HL-60 (cell line): Measurements from ENCODE around the gene TFB1M.

ENCODE experiments used
- DNase-seq, 2 experiments: peaks; one replicate each; pipeline ENCODE4 v3.0.0-alpha.2; 2010 to 2020; ENCODE audit warnings: low read depth in 1 of 2, low spot score in 1 of 2
- H3K27ac ChIP-seq: fragments of 250-450 bp; sonication (Bioruptor Pico); replicated peaks from 2 replicates; pipeline ENCODE4 v1.5.1; 2020; ENCODE audit warnings: mild to moderate bottlenecking, moderate library complexity
- H3K27me3 ChIP-seq: fragments of 250-450 bp; sonication (Bioruptor Pico); 2 replicates; pipeline ENCODE4 v1.5.1; 2021; ENCODE audit warnings: mild to moderate bottlenecking, moderate library complexity; ENCODE audit not compliant: insufficient read depth, poor library complexity, severe bottlenecking
- H3K4me3 ChIP-seq: replicated peaks from 2 replicates; pipeline ENCODE4 v1.5.1; 2011; ENCODE audit warnings: mild to moderate bottlenecking, control low read depth, low read length; ENCODE audit not compliant: insufficient read depth
- GABPA ChIP-seq: IDR thresholded peaks from 2 replicates; pipeline ENCODE4 v1.6.1; 2012; ENCODE audit warnings: low read depth
- POLR2AphosphoS5 ChIP-seq: IDR thresholded peaks from 2 replicates; pipeline ENCODE4 v1.6.1; 2012; ENCODE audit warnings: low read depth
- SPI1 ChIP-seq: IDR thresholded peaks from 2 replicates; pipeline ENCODE4 v1.6.1; 2012; ENCODE audit warnings: low read depth, mild to moderate bottlenecking, borderline replicate concordance
- TF ChIP-seq, protein P1 (sequence below): IDR thresholded peaks from one replicate; pipeline ENCODE4 v1.5.1; 2011; ENCODE audit warnings: low read length, control low read depth, inconsistent platforms; ENCODE audit not compliant: insufficient read depth
- TF ChIP-seq, protein P2 (sequence below): IDR thresholded peaks from 2 replicates; pipeline ENCODE4 v1.6.1; 2012; ENCODE audit warnings: low read depth; ENCODE audit not compliant: insufficient replicate concordance

Gene TFB1M

DNA sequence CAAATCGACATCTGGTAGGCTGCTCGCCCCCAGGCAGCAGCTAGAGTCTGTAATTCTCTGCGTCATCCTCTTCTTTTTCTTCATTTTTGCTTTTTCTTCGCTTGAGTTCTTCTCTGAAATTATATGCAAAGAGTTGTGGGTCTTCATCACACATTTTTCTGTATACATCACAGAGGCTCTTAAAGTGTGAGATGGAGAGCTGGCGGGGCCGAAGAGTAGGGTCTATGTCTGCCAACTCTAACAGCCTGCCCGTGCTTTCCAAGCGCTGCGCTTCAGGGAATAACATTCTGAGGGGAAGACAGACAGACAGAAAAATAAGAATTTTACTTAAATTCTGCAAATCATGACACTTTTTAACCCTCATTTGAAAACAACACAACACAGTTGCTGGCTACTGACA lies 56.5 kb downstream of the TFB1M start:
- no peak for TF ChIP-seq POLR2AphosphoS5
- no peak for TF ChIP-seq SPI1
- TF ChIP-seq GABPA: no peak
- TF ChIP-seq, protein P1, sequence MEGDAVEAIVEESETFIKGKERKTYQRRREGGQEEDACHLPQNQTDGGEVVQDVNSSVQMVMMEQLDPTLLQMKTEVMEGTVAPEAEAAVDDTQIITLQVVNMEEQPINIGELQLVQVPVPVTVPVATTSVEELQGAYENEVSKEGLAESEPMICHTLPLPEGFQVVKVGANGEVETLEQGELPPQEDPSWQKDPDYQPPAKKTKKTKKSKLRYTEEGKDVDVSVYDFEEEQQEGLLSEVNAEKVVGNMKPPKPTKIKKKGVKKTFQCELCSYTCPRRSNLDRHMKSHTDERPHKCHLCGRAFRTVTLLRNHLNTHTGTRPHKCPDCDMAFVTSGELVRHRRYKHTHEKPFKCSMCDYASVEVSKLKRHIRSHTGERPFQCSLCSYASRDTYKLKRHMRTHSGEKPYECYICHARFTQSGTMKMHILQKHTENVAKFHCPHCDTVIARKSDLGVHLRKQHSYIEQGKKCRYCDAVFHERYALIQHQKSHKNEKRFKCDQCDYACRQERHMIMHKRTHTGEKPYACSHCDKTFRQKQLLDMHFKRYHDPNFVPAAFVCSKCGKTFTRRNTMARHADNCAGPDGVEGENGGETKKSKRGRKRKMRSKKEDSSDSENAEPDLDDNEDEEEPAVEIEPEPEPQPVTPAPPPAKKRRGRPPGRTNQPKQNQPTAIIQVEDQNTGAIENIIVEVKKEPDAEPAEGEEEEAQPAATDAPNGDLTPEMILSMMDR: no peak
- TF ChIP-seq, protein P2, sequence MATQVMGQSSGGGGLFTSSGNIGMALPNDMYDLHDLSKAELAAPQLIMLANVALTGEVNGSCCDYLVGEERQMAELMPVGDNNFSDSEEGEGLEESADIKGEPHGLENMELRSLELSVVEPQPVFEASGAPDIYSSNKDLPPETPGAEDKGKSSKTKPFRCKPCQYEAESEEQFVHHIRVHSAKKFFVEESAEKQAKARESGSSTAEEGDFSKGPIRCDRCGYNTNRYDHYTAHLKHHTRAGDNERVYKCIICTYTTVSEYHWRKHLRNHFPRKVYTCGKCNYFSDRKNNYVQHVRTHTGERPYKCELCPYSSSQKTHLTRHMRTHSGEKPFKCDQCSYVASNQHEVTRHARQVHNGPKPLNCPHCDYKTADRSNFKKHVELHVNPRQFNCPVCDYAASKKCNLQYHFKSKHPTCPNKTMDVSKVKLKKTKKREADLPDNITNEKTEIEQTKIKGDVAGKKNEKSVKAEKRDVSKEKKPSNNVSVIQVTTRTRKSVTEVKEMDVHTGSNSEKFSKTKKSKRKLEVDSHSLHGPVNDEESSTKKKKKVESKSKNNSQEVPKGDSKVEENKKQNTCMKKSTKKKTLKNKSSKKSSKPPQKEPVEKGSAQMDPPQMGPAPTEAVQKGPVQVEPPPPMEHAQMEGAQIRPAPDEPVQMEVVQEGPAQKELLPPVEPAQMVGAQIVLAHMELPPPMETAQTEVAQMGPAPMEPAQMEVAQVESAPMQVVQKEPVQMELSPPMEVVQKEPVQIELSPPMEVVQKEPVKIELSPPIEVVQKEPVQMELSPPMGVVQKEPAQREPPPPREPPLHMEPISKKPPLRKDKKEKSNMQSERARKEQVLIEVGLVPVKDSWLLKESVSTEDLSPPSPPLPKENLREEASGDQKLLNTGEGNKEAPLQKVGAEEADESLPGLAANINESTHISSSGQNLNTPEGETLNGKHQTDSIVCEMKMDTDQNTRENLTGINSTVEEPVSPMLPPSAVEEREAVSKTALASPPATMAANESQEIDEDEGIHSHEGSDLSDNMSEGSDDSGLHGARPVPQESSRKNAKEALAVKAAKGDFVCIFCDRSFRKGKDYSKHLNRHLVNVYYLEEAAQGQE: no peak
- Histone ChIP-seq H3K27me3 (no peaks in the 10 kb centered on the region), H3K27ac (no peak overlapping the region), H3K4me3 (no peak overlapping the region)
- no peak for DNase-seq

DNA sequence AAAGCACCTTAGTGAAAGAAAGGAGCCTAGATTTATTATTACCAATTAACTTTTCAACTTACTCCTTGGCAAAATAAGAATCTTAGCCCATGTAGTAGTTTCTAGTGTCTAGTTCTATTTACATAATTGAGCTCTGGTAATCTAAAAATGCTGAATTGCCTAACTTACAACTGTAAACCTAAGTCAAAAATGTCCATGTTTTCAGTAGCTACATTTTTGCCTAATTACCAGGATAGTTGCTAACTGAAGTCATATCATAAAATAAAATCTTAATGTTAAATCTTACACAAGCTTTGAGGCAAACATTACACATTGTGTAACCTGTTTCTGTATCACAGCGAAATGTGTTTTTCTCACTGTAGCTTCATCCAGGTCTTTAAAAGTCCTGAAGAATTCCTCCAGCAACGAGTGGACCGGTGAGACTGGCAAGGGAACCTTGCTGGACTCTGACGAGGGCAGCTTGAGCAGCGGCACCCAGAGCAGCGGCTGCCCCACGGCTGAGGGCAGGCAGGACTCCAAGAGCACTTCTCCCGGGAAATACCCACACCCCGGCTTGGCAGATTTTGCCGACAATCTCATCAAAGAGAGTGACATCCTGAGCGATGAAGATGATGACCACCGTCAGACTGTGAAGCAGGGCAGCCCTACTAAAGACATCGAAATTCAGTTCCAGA lies 58.0 kb downstream of the TFB1M start:
- no peak for TF ChIP-seq GABPA
- TF ChIP-seq SPI1: no peak
- TF ChIP-seq, protein P2: no peak
- TF ChIP-seq POLR2AphosphoS5: no peak
- TF ChIP-seq, protein P1: no peak
- no peak overlapping the region for H3K4me3 ChIP-seq
- no peak for DNase-seq
- no peaks in the 10 kb centered on the region for H3K27me3 ChIP-seq
- H3K27ac ChIP-seq: no peak overlapping the region

DNA sequence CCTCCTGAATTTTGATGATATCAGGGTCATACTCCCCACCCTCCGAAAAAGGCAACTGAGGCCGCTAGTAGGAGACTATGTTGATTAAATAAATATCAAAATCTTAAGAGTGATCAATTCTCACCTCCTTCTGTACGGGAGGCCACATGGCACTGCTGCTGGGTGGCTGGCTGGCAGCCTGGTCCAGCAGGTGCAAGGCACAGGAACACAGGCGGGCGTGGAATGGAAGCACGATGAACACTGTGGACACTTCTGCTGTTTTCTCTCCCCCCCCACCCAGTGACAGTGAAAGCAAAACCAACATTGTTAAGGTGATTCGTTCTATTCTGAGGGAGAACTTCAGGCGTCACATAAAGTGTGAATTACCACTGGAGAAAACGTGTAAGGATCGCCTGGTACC lies 60.1 kb downstream of the TFB1M start:
- DNase-seq: no peak
- no peaks in the 10 kb centered on the region for H3K27me3 ChIP-seq
- TF ChIP-seq, protein P1: no peak
- TF ChIP-seq, protein P2: no peak
- TF ChIP-seq GABPA (no peak), POLR2AphosphoS5 (no peak), SPI1 (no peak)
- no peak overlapping the region for H3K4me3 ChIP-seq
- H3K27ac ChIP-seq: no peak overlapping the region
